ENCODE results near the gene ALDH6A1. TPM values are rescaled to one million over a fixed set of nuclear protein-coding genes. Genes with fewer than 3 reads are reported as not detected.
A peak's percentile ranks its signal among the peaks of the same experiment; 100 is the strongest.

ALDH6A1 gene
- total and polyA plus RNA-seq, 2 of the 13 experiments (the other 11 are each of a cell fraction or from before 2014, with no cell fraction given) = 26.9 to 49.9 TPM

GRCh38 chr14:74018586-74019407 lies 65.5 kb downstream of the ALDH6A1 start, which contains the start of the genes BBOF1 and ENTPD5 (continued):
- TF ChIP-seq ZC3H13 (CRISPR knock-in tag; IDR thresholded peaks at IDR 0.05) (no peak), ZNF280D (CRISPR knock-in tag; IDR thresholded peaks at IDR 0.05) (no peak), RBM39 (IDR thresholded peaks at IDR 0.05; ENCODE audit: low read depth, low read length, poor library complexity, severe bottlenecking) (peak; percentile 66), ELF1 (CRISPR knock-in tag; IDR thresholded peaks at IDR 0.05) (no peak), DNMT1 (CRISPR knock-in tag; IDR thresholded peaks at IDR 0.05) (peak; percentile 57; the same call in 1 of the 2 replicates), ZSCAN31 (CRISPR knock-in tag; IDR thresholded peaks at IDR 0.05; ENCODE audit: low read depth) (peak; percentile 9; the same call in 1 of the 2 replicates), ZNF225 (CRISPR knock-in tag; IDR thresholded peaks at IDR 0.05) (no peak; the same call in 1 of the 2 replicates), ZNF232 (CRISPR knock-in tag; IDR thresholded peaks at IDR 0.05; ENCODE audit: borderline replicate concordance) (no peak), REPIN1 (CRISPR knock-in tag; IDR thresholded peaks at IDR 0.05; ENCODE audit: borderline replicate concordance, low read depth) (peak; percentile 65; the same call in 1 of the 2 replicates), BRD4 (CRISPR knock-in tag; IDR thresholded peaks at IDR 0.05) (0 out of 2 replicates have a peak, but pooled peaks have one; percentile 47), TIGD3 (CRISPR knock-in tag; IDR thresholded peaks at IDR 0.05; ENCODE audit: borderline replicate concordance) (no peak), HNRNPLL (IDR thresholded peaks at IDR 0.05; ENCODE audit: low read depth, low read length, poor library complexity, severe bottlenecking) (peak; percentile 82), HINFP (CRISPR knock-in tag; IDR thresholded peaks at IDR 0.05; ENCODE audit: low read depth) (no peak), FIP1L1 (IDR thresholded peaks at IDR 0.05; ENCODE audit: borderline replicate concordance, insufficient read depth, low read depth, low read length) (no peak), RAD51 (IDR thresholded peaks at IDR 0.05; ENCODE audit: borderline replicate concordance) (no peak), ZNF432 (CRISPR knock-in tag; IDR thresholded peaks at IDR 0.05; ENCODE audit: borderline replicate concordance) (no peak), CHD2 (IDR thresholded peaks at IDR 0.05; ENCODE audit: low read depth, low read length) (no peak), ZFP36L1 (CRISPR knock-in tag; IDR thresholded peaks at IDR 0.05) (0 out of 2 replicates have a peak, but pooled peaks have one; percentile 31), SATB2 (CRISPR knock-in tag; IDR thresholded peaks at IDR 0.05) (no peak)
- TF ChIP-seq, protein P1, sequence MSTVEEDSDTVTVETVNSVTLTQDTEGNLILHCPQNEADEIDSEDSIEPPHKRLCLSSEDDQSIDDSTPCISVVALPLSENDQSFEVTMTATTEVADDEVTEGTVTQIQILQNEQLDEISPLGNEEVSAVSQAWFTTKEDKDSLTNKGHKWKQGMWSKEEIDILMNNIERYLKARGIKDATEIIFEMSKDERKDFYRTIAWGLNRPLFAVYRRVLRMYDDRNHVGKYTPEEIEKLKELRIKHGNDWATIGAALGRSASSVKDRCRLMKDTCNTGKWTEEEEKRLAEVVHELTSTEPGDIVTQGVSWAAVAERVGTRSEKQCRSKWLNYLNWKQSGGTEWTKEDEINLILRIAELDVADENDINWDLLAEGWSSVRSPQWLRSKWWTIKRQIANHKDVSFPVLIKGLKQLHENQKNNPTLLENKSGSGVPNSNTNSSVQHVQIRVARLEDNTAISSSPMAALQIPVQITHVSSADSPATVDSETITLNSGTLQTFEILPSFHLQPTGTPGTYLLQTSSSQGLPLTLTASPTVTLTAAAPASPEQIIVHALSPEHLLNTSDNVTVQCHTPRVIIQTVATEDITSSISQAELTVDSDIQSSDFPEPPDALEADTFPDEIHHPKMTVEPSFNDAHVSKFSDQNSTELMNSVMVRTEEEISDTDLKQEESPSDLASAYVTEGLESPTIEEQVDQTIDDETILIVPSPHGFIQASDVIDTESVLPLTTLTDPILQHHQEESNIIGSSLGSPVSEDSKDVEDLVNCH (CRISPR knock-in tag; IDR thresholded peaks at IDR 0.05) = no peak

All from HepG2 (cell line).